Measurements from ENCODE around the gene LHPP. TPM values are rescaled to one million over a fixed set of nuclear protein-coding genes. Genes with fewer than 3 reads are reported as not detected.

Gene LHPP
- total RNA-seq, 1 donor from 2014 or later = 6.0 TPM

- Mint-ChIP-seq H3K27ac (ENCODE audit: unreplicated experiment) (no peak overlapping the region), H3K4me3 (ENCODE audit: unreplicated experiment) (no peak overlapping the region), H3K36me3 (ENCODE audit: unreplicated experiment) (no peaks in the 10 kb centered on the region), H3K4me1 (ENCODE audit: low read depth, unreplicated experiment) (no peaks in the 10 kb centered on the region), H3K9me3 (ENCODE audit: unreplicated experiment) (no peaks in the 10 kb centered on the region), H3K27me3 (ENCODE audit: unreplicated experiment) (peaks cover 7% of the 10 kb centered on the region)
- no peak for TF ChIP-seq CTCF (IDR thresholded peaks at IDR 0.05; ENCODE audit: partially characterized antibody, unreplicated experiment)
- no peak for DNase-seq
These were observed 150.1 kb downstream of the LHPP start for GRCh38 chr10:124611738-124612137.

GRCh38 chr10:124612611-124613498, 151.2 kb downstream of the LHPP start:
- DNase-seq = no peak
- TF ChIP-seq CTCF (IDR thresholded peaks at IDR 0.05; ENCODE audit: partially characterized antibody, unreplicated experiment) = no peak
- H3K27me3 Mint-ChIP-seq (ENCODE audit: unreplicated experiment) = peaks cover 7% of the 10 kb centered on the region
- H3K27ac Mint-ChIP-seq (ENCODE audit: unreplicated experiment) = no peak overlapping the region
- no peak overlapping the region for H3K4me3 Mint-ChIP-seq (ENCODE audit: unreplicated experiment)
- no peaks in the 10 kb centered on the region for H3K4me1 Mint-ChIP-seq (ENCODE audit: low read depth, unreplicated experiment)
- H3K9me3 Mint-ChIP-seq (ENCODE audit: unreplicated experiment) = no peaks in the 10 kb centered on the region
- H3K36me3 Mint-ChIP-seq (ENCODE audit: unreplicated experiment) = no peaks in the 10 kb centered on the region

GRCh38 chr10:124614003-124614659, 152.5 kb downstream of the LHPP start:
- no peaks in the 10 kb centered on the region for H3K9me3 Mint-ChIP-seq (ENCODE audit: unreplicated experiment)
- TF ChIP-seq CTCF (IDR thresholded peaks at IDR 0.05; ENCODE audit: partially characterized antibody, unreplicated experiment) = no peak
- H3K4me3 Mint-ChIP-seq (ENCODE audit: unreplicated experiment) = no peak overlapping the region
- no peak overlapping the region for H3K27ac Mint-ChIP-seq (ENCODE audit: unreplicated experiment)
- H3K36me3 Mint-ChIP-seq (ENCODE audit: unreplicated experiment) = no peaks in the 10 kb centered on the region
- no peak for DNase-seq
- peaks cover 2% of the 10 kb centered on the region for H3K4me1 Mint-ChIP-seq (ENCODE audit: low read depth, unreplicated experiment)
- H3K27me3 Mint-ChIP-seq (ENCODE audit: unreplicated experiment) = peaks cover 7% of the 10 kb centered on the region

GRCh38 chr10:124615259-124615658, 153.6 kb downstream of the LHPP start:
- no peak overlapping the region for H3K27ac Mint-ChIP-seq (ENCODE audit: unreplicated experiment)
- H3K4me3 Mint-ChIP-seq (ENCODE audit: unreplicated experiment) = no peak overlapping the region
- H3K4me1 Mint-ChIP-seq (ENCODE audit: low read depth, unreplicated experiment) = peaks cover 6% of the 10 kb centered on the region
- no peaks in the 10 kb centered on the region for H3K36me3 Mint-ChIP-seq (ENCODE audit: unreplicated experiment)
- TF ChIP-seq CTCF (IDR thresholded peaks at IDR 0.05; ENCODE audit: partially characterized antibody, unreplicated experiment) = no peak
- peaks cover 2% of the 10 kb centered on the region for H3K27me3 Mint-ChIP-seq (ENCODE audit: unreplicated experiment)
- DNase-seq = no peak
- H3K9me3 Mint-ChIP-seq (ENCODE audit: unreplicated experiment) = peaks cover 1% of the 10 kb centered on the region
